Colonic mucosa (tissue), 4 donors: ENCODE results near the gene NPAS3. TPM values are rescaled to one million over a fixed set of nuclear protein-coding genes. Genes with fewer than 3 reads are reported as not detected.

Experiments
- DNase-seq: peaks from one replicate; pipeline ENCODE4 v3.0.0-alpha.2; 2020
- H3K27ac ChIP-seq: fragments of 200-600 bp; one replicate; pipeline ENCODE4 v1.8.0; 2021
- H3K27me3 ChIP-seq: fragments of 200-600 bp; one replicate; pipeline ENCODE4 v1.8.0; 2021
- H3K36me3 ChIP-seq: fragments of 200-600 bp; one replicate; pipeline ENCODE4 v1.8.0; 2021
- H3K4me1 ChIP-seq: fragments of 200-600 bp; one replicate; pipeline ENCODE4 v1.8.0; 2021; ENCODE audit warnings: mild to moderate bottlenecking
- H3K4me3 ChIP-seq: fragments of 200-600 bp; one replicate; pipeline ENCODE4 v1.8.0; 2021
- H3K9ac ChIP-seq, 2 donors: one replicate each; pipeline ENCODE4 v1.7.0; 2013; ENCODE audit warnings: control low read depth in 2 of 2, low read depth in 2 of 2, low read length in 2 of 2
- H3K9me3 ChIP-seq: fragments of 200-600 bp; one replicate; pipeline ENCODE4 v1.8.0; 2021
- intact Hi-C: fragments of 100-400 bp; cut with DNase I; formaldehyde crosslinking; loops from one replicate; pipeline ENCODE4 v1.14.1; 2022
- total RNA-seq, 2 donors: library from RNA; stranded (reverse); fragmentation: NEBNext Ultra II Directional in 1 of 2; extraction: Animal tissue kit (Norgen Biotek cat#: 25700) in 1 of 2; gene quantifications; one replicate each; pipeline ENCODE4 v1.2.1, GENCODE V29; 2021
- TF ChIP-seq, protein P1 (sequence below): fragments of 200-600 bp; IDR thresholded peaks from one replicate; pipeline ENCODE4 v1.8.0; 2022; ENCODE audit warnings: antibody characterized with exemption, mild to moderate bottlenecking
- donor health status: healthy.
- donor health status: DM: no; HTN: no; CAD: no.
- donor health status: DM: no; HTN: no; CAD: no.

NPAS3 gene
- total RNA-seq, 2 donors from 2014 or later = 0.79 to 1.6 TPM

- no peak overlapping the region for H3K9ac ChIP-seq
- no peaks in the 10 kb centered on the region for H3K27me3 ChIP-seq
- TF ChIP-seq, protein P1, sequence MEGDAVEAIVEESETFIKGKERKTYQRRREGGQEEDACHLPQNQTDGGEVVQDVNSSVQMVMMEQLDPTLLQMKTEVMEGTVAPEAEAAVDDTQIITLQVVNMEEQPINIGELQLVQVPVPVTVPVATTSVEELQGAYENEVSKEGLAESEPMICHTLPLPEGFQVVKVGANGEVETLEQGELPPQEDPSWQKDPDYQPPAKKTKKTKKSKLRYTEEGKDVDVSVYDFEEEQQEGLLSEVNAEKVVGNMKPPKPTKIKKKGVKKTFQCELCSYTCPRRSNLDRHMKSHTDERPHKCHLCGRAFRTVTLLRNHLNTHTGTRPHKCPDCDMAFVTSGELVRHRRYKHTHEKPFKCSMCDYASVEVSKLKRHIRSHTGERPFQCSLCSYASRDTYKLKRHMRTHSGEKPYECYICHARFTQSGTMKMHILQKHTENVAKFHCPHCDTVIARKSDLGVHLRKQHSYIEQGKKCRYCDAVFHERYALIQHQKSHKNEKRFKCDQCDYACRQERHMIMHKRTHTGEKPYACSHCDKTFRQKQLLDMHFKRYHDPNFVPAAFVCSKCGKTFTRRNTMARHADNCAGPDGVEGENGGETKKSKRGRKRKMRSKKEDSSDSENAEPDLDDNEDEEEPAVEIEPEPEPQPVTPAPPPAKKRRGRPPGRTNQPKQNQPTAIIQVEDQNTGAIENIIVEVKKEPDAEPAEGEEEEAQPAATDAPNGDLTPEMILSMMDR = no peak
- H3K27ac ChIP-seq = no peak overlapping the region
- intact Hi-C loops = no loop called here
- H3K9me3 ChIP-seq = no peaks in the 10 kb centered on the region
- H3K4me1 ChIP-seq = no peaks in the 10 kb centered on the region
- no peak for DNase-seq
- H3K36me3 ChIP-seq = no peaks in the 10 kb centered on the region
- no peak overlapping the region for H3K4me3 ChIP-seq
Measured at GRCh38 chr14:33103966-33104365, 165.3 kb downstream of the NPAS3 start.

DNA sequence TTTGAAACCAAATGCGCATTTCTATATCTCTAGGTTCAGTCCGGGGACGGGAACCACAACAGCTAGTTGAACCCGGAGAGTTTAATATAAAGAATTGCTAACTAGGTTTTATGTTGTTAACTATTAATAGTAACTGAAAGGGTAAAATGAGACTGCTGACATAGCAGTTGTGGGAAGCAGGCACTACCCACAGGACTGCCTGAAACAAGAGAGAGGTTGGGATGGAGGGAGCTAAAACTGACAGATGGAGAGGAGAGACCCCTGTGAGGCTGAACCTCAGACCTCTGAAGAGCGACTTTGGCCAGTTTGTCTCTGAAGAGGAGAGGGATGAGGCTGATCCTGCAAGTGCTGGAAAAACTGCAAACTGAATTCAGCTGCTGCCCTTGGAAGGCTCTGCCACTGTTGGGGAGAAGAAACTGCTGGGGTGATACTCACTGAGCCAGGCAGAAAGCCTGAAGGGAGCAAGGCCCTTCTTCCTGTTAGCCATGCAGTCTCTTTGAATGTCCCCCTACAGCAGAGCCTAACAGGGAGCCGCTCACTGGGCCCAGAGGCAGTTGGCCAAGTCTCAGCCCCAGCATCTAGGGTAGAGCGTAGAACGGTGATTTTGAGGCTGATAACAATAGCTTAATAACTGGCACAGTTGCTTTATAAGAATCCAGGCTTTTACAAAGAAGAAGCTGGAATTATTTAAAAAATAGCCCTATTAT, 172.2 kb downstream of the NPAS3 start:
- TF ChIP-seq, protein P1 = no peak
- H3K4me1 ChIP-seq = no peaks in the 10 kb centered on the region
- H3K9me3 ChIP-seq = no peaks in the 10 kb centered on the region
- no peaks in the 10 kb centered on the region for H3K27me3 ChIP-seq
- no peaks in the 10 kb centered on the region for H3K36me3 ChIP-seq
- H3K27ac ChIP-seq = no peak overlapping the region
- DNase-seq = no peak
- intact Hi-C loops = no loop called here
- no peak overlapping the region for H3K4me3 ChIP-seq
- H3K9ac ChIP-seq = no peak overlapping the region

DNA sequence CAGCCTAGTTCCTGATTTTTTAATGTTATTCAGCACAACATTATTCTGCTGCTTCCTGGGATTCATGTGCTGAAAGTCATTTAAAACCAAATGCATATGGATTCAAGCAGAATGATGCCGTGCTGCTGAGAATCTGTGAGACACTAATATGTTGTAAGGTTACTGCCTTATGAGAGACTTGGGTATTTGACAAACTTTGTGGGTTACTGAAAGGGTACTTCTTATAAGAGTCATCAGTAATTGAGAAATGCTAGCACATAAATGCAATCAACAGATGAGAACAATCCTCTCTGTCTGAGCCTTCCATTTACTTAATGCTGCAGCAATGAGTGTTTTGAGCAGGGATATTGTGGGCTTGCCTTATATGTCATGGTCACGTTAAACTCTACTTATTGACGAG, 175.7 kb downstream of the NPAS3 start:
- Histone ChIP-seq H3K27ac (no peak overlapping the region), H3K4me3 (no peak overlapping the region), H3K9ac (no peak overlapping the region), H3K9me3 (no peaks in the 10 kb centered on the region), H3K4me1 (no peaks in the 10 kb centered on the region), H3K36me3 (no peaks in the 10 kb centered on the region), H3K27me3 (no peaks in the 10 kb centered on the region)
- TF ChIP-seq, protein P1 = no peak
- DNase-seq = no peak
- intact Hi-C loops = no loop called here

DNA sequence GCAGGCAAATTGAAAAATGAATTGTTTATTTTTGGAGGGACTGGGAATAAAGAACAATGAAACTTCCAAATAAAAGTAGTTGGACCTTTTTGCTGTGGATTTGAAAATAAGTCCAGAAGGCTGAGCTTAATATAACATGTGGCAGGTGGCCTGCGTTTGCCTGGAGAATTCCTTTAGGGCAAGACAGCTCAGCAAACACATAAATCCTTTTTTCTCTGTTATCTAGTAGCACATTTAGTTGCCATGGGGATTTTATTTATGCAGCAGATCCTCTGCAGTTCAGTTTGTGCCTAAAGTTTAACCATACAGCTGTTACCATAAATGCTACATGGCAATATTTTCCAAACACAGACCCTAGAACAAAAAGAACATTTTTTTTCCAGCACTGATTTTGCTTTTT, 180.0 kb downstream of the NPAS3 start:
- no peak overlapping the region for H3K27ac ChIP-seq
- H3K27me3 ChIP-seq = no peaks in the 10 kb centered on the region
- no peaks in the 10 kb centered on the region for H3K4me1 ChIP-seq
- intact Hi-C loops = no loop called here
- no peak overlapping the region for H3K9ac ChIP-seq
- H3K4me3 ChIP-seq = no peak overlapping the region
- no peaks in the 10 kb centered on the region for H3K36me3 ChIP-seq
- no peaks in the 10 kb centered on the region for H3K9me3 ChIP-seq
- TF ChIP-seq, protein P1 = no peak
- no peak for DNase-seq

DNA sequence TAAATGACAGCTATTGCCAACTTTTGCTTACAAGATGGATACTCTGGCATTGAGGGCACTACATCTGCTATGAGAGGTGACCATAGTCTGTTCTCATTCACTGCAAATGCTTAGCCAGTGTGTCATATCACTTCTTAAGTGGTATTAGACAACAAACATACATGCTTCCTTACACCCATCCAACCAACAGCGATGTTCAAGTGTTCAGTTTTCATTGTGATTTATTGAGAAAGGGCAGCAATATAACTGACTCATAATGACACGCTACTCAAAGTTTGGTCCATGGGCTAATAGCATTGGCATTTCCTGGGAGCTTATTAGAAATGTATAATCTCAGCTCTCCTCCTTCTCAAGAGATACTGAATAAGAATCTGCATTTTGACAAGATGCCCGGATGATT, 181.7 kb downstream of the NPAS3 start:
- Histone ChIP-seq H3K4me1 (no peaks in the 10 kb centered on the region), H3K9ac (no peak overlapping the region), H3K27me3 (no peaks in the 10 kb centered on the region), H3K36me3 (no peaks in the 10 kb centered on the region), H3K9me3 (no peaks in the 10 kb centered on the region), H3K4me3 (no peak overlapping the region), H3K27ac (no peak overlapping the region)
- no peak for DNase-seq
- TF ChIP-seq, protein P1 = no peak
- intact Hi-C loops = no loop called here
